ENCODE measurements around the gene MRPL52. TPM values are rescaled to one million over a fixed set of nuclear protein-coding genes. Genes with fewer than 3 reads are reported as not detected.

MRPL52 gene
- total and polyA plus RNA-seq, 2 of the 13 experiments (the other 11 are each of a cell fraction or from before 2014, with no cell fraction given): 118 to 329 TPM

DNA sequence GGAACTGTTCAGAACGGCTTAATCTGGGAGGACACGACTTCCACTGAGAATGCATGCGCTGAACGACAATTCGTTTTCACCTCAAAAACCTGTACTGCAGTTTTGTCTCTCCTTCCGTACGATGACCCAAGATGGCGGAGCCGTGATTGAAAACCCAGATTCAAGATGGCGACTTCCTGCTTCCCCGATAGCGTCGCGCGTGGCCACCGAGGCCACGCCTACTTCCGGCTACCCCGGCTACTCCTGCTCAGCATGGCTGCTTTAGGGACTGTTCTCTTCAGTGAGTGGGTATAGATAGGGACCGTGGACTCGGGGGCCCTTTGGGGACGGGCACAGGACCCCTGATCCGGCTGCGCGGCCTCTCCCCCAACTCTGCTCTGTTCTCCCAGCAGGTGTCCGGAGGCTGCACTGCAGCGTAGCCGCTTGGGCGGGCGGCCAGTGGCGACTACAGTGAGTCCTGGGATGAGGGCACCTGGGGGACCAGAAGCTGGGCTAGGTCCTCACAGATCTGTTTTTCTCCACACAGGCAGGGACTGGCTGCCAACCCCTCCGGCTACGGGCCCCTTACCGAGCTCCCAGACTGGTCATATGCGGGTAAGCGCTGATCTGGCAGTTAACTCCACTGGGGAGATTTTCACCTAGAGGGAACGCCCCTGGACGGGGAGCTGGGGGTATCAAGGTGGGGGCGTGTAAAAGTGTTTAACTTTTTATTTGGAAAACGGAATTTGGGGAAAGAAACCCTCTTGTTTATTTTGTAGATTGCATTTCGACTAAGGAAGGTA is at the start of gene MRPL52 (continued):
- TF ChIP-seq, protein P1, sequence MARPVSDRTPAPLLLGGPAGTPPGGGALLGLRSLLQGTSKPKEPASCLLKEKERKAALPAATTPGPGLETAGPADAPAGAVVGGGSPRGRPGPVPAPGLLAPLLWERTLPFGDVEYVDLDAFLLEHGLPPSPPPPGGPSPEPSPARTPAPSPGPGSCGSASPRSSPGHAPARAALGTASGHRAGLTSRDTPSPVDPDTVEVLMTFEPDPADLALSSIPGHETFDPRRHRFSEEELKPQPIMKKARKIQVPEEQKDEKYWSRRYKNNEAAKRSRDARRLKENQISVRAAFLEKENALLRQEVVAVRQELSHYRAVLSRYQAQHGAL (CRISPR knock-in tag; IDR thresholded peaks at IDR 0.05; ENCODE audit: not compliant biosample characterization): no peak
- TF ChIP-seq, protein P2, sequence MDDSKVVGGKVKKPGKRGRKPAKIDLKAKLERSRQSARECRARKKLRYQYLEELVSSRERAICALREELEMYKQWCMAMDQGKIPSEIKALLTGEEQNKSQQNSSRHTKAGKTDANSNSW (CRISPR knock-in tag; IDR thresholded peaks at IDR 0.05; ENCODE audit: borderline replicate concordance): no peak; the same call in 1 of the 2 replicates
- TF ChIP-seq FOXC1 (CRISPR knock-in tag; IDR thresholded peaks at IDR 0.05; ENCODE audit: borderline replicate concordance): peak; percentile 61; the same call in 1 of the 2 replicates
- TF ChIP-seq, protein P3, sequence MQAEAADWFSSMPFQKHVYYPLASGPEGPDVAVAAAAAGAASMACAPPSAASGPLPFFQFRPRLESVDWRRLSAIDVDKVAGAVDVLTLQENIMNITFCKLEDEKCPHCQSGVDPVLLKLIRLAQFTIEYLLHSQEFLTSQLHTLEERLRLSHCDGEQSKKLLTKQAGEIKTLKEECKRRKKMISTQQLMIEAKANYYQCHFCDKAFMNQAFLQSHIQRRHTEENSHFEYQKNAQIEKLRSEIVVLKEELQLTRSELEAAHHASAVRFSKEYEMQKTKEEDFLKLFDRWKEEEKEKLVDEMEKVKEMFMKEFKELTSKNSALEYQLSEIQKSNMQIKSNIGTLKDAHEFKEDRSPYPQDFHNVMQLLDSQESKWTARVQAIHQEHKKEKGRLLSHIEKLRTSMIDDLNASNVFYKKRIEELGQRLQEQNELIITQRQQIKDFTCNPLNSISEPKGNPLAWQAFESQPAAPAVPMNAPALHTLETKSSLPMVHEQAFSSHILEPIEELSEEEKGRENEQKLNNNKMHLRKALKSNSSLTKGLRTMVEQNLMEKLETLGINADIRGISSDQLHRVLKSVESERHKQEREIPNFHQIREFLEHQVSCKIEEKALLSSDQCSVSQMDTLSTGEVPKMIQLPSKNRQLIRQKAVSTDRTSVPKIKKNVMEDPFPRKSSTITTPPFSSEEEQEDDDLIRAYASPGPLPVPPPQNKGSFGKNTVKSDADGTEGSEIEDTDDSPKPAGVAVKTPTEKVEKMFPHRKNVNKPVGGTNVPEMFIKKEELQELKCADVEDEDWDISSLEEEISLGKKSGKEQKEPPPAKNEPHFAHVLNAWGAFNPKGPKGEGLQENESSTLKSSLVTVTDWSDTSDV (CRISPR knock-in tag; IDR thresholded peaks at IDR 0.05): 0 out of 2 replicates have a peak, but pooled peaks have one; percentile 71
- TF ChIP-seq ZNF768 (CRISPR knock-in tag; IDR thresholded peaks at IDR 0.05): peak; percentile 84; the same call in 1 of the 2 replicates
- TF ChIP-seq NFE2L2 (IDR thresholded peaks at IDR 0.05; ENCODE audit: low read length): no peak
- TF ChIP-seq ZNF496 (CRISPR knock-in tag; IDR thresholded peaks at IDR 0.05; ENCODE audit: insufficient replicate concordance): no peak
- peak; percentile 93; the same call in 1 of the 2 replicates for TF ChIP-seq ZNF577 (CRISPR knock-in tag; IDR thresholded peaks at IDR 0.05; ENCODE audit: borderline replicate concordance, low read depth)
- peak; percentile 76 for TF ChIP-seq ATF7-NPFF (CRISPR knock-in tag; IDR thresholded peaks at IDR 0.05; ENCODE audit: low read depth)
- TF ChIP-seq ZNF816 (CRISPR knock-in tag; IDR thresholded peaks at IDR 0.05; ENCODE audit: borderline replicate concordance): peak; percentile 64
- TF ChIP-seq FOXM1 (CRISPR knock-in tag; IDR thresholded peaks at IDR 0.05): peak; percentile 52; the same call in 1 of the 2 replicates
- no peak; the same call in 1 of the 2 replicates for TF ChIP-seq GZF1 (CRISPR knock-in tag; IDR thresholded peaks at IDR 0.05)
- TF ChIP-seq, protein P4, sequence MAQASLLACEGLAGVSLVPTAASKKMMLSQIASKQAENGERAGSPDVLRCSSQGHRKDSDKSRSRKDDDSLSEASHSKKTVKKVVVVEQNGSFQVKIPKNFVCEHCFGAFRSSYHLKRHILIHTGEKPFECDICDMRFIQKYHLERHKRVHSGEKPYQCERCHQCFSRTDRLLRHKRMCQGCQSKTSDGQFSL (CRISPR knock-in tag; IDR thresholded peaks at IDR 0.05): no peak
- TF ChIP-seq, protein P5, sequence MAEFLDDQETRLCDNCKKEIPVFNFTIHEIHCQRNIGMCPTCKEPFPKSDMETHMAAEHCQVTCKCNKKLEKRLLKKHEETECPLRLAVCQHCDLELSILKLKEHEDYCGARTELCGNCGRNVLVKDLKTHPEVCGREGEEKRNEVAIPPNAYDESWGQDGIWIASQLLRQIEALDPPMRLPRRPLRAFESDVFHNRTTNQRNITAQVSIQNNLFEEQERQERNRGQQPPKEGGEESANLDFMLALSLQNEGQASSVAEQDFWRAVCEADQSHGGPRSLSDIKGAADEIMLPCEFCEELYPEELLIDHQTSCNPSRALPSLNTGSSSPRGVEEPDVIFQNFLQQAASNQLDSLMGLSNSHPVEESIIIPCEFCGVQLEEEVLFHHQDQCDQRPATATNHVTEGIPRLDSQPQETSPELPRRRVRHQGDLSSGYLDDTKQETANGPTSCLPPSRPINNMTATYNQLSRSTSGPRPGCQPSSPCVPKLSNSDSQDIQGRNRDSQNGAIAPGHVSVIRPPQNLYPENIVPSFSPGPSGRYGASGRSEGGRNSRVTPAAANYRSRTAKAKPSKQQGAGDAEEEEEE (CRISPR knock-in tag; IDR thresholded peaks at IDR 0.05; ENCODE audit: borderline replicate concordance): no peak; the same call in 1 of the 2 replicates
- peak; percentile 57; the same call in 1 of the 2 replicates for TF ChIP-seq ZNF546 (CRISPR knock-in tag; conservative IDR thresholded peaks at IDR 0.05)
- TF ChIP-seq, protein P6, sequence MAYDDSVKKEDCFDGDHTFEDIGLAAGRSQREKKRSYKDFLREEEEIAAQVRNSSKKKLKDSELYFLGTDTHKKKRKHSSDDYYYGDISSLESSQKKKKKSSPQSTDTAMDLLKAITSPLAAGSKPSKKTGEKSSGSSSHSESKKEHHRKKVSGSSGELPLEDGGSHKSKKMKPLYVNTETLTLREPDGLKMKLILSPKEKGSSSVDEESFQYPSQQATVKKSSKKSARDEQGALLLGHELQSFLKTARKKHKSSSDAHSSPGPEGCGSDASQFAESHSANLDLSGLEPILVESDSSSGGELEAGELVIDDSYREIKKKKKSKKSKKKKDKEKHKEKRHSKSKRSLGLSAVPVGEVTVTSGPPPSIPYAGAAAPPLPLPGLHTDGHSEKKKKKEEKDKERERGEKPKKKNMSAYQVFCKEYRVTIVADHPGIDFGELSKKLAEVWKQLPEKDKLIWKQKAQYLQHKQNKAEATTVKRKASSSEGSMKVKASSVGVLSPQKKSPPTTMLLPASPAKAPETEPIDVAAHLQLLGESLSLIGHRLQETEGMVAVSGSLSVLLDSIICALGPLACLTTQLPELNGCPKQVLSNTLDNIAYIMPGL (CRISPR knock-in tag; IDR thresholded peaks at IDR 0.05; ENCODE audit: borderline replicate concordance in 1 of 2, low read depth in 1 of 2): peak; percentile 91 to 96
- no peak for TF ChIP-seq KDM3A (CRISPR knock-in tag; IDR thresholded peaks at IDR 0.05; ENCODE audit: low read depth)
- no peak for TF ChIP-seq PTBP1 (IDR thresholded peaks at IDR 0.05; ENCODE audit: low read depth, low read length, poor library complexity, severe bottlenecking)
- TF ChIP-seq ATAD3A (CRISPR knock-in tag; IDR thresholded peaks at IDR 0.05): no peak
- TF ChIP-seq RBAK (CRISPR knock-in tag; IDR thresholded peaks at IDR 0.05): no peak

All from HepG2 (cell line).